Transverse colon (tissue), 1 donor: ENCODE measurements around the gene MESP2.

ENCODE experiments used
- EP300 ChIP-seq: sonication (generic); formaldehyde crosslinking; IDR thresholded peaks from one replicate; pipeline ENCODE4 v1.6.1; 2017; ENCODE audit warnings: antibody characterized with exemption, low read depth
- POLR2A ChIP-seq: fragments of 450-650 bp; IDR thresholded peaks from one replicate; pipeline ENCODE4 v1.6.1; 2016; ENCODE audit warnings: antibody characterized with exemption, mild to moderate bottlenecking, moderate library complexity

GRCh38 chr15:89749526-89749925 lies 26.6 kb upstream of the MESP2 start:
- TF ChIP-seq POLR2A (no peak), EP300 (no peak)
